SU-DHL-6 (cell line): Measurements from ENCODE around the gene INO80B.

ENCODE experiments used
- EZH2phosphoT487 ChIP-seq: fragments of 200-600 bp; sonication (generic), shearing (Covaris generic); conservative IDR thresholded peaks from 2 replicates; pipeline ENCODE4 v1.6.1; 2018; ENCODE audit warnings: mild to moderate bottlenecking, antibody characterized with exemption, low read length, moderate library complexity, mixed read lengths
- TF ChIP-seq, protein P1 (sequence below): fragments of 200-600 bp; sonication (generic); IDR thresholded peaks from one replicate; pipeline ENCODE4 v1.5.1; 2017; ENCODE audit warnings: antibody characterized with exemption, mild to moderate bottlenecking, low read length, moderate library complexity; ENCODE audit not compliant: insufficient read depth, poor library complexity, severe bottlenecking

GRCh38 chr2:74489906-74490305, 35.0 kb downstream of the INO80B start:
- TF ChIP-seq, protein P1, sequence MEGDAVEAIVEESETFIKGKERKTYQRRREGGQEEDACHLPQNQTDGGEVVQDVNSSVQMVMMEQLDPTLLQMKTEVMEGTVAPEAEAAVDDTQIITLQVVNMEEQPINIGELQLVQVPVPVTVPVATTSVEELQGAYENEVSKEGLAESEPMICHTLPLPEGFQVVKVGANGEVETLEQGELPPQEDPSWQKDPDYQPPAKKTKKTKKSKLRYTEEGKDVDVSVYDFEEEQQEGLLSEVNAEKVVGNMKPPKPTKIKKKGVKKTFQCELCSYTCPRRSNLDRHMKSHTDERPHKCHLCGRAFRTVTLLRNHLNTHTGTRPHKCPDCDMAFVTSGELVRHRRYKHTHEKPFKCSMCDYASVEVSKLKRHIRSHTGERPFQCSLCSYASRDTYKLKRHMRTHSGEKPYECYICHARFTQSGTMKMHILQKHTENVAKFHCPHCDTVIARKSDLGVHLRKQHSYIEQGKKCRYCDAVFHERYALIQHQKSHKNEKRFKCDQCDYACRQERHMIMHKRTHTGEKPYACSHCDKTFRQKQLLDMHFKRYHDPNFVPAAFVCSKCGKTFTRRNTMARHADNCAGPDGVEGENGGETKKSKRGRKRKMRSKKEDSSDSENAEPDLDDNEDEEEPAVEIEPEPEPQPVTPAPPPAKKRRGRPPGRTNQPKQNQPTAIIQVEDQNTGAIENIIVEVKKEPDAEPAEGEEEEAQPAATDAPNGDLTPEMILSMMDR, result no peak
- no peak for TF ChIP-seq EZH2phosphoT487
